Right lung (tissue), 10 donors: Measurements from ENCODE around the gene ZNF491. TPM values are rescaled to one million over a fixed set of nuclear protein-coding genes. Genes with fewer than 3 reads are reported as not detected.
"Not testable (repeated sequence)": the region's sequence is repeated elsewhere in the genome, so short reads cannot be mapped to it uniquely, and the experiment has no call there.

Experiments used
- DNase-seq, 2 donors: peaks; one replicate each; pipeline ENCODE4 v3.0.0-alpha.2; 2013
- long read RNA-seq, 8 donors: transcript quantifications; one replicate each; lab custom pipeline, GENCODE V29; 2026
- polyA plus RNA-seq, 5 donors: library from polyadenylated mRNA; unstranded; fragments of 120-200 nt; gene quantifications; one replicate each; pipeline versions ENCODE4 v1.2.1 to v1.2.3, GENCODE V29; 2013; ENCODE audit warnings: inconsistent platforms in 1 of 5, low replicate concordance in 1 of 5; ENCODE audit not compliant: insufficient read length in 5 of 5, insufficient read depth in 1 of 5

ZNF491 gene
- polyA plus RNA-seq: 10 to 100 TPM in 1 of 5 donors, 1 to 10 TPM in 4; 6.3 to 11.8 (median 8.3) TPM
- long read RNA-seq, donor 1, partial matches to known transcripts: 0 of 2 reads
- long read RNA-seq, donor 1, other reads (novel, unspliced or antisense): 0 of 2 reads
- long read RNA-seq, donor 2: 0 reads
- long read RNA-seq, donor 3, partial matches to known transcripts: 0 of 1 reads
- long read RNA-seq, donor 3, other reads (novel, unspliced or antisense): 0 of 1 reads
- long read RNA-seq, donor 4, partial matches to known transcripts: 0 of 1 reads
- long read RNA-seq, donor 4, other reads (novel, unspliced or antisense): 0 of 1 reads
- long read RNA-seq, donor 5, partial matches to known transcripts: 0 of 1 reads
- long read RNA-seq, donor 5, other reads (novel, unspliced or antisense): 0 of 1 reads
- long read RNA-seq, donor 6: 0 reads
- long read RNA-seq, donor 7, partial matches to known transcripts: 0 of 1 reads
- long read RNA-seq, donor 7, other reads (novel, unspliced or antisense): 0 of 1 reads
- long read RNA-seq, donor 8: 0 reads

GRCh38 chr19:11798391-11799330 is at the start of gene ZNF491:
Gene ZNF491, plus strand, starts transcription at chr19:11798523. Its CDS starts 7,431 bp downstream, at chr19:11805954.
- peak; percentile 91 for DNase-seq

DNA sequence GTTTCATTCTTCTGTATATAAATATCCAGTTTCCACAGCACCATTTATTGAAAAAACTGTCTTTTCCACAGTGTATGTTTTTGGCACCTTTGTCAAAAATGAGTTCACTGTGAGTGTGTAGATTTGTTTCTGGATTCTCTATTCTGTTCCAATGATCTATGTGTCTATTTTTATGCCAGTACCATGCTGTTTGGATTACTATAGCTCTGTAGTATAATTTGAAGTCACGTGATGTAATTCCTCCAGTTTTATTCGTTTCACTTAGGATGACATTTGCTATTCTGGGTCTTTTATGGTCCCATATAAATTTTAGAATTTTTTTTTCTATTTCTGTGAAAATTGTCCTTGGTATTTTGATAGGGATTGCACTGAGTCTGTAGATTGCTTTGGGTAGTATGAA is 48.6 kb upstream of the ZNF491 start:
- no peak for DNase-seq

- DNase-seq: no peak
Measured at GRCh38 chr19:11752244-11752736, 46.0 kb upstream of the ZNF491 start.

DNA sequence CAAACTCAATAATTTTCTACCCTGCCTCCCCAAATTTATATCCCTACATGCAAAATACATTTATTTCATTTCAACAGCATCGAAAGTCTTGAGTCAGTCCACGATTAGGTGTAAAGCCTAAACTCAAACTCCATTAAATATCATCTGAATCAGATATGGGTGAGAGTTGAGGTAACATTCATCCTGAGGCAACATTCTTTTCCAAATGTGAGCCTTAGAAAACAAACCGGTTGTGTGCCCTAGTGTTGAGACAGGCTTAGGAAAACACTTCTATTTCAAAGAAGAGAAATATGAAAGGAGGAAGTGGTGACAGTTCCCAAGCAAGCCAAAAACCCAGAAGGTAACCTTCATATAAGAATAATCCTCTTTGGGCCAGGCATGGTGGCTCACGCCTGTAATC is 43.7 kb upstream of the ZNF491 start:
- DNase-seq: no peak

- DNase-seq: no peak
Measured at GRCh38 chr19:11756965-11757364, 41.4 kb upstream of the ZNF491 start.

- no peak for DNase-seq
Measured at GRCh38 chr19:11759805-11760204, 38.5 kb upstream of the ZNF491 start.

- no peak for DNase-seq
Measured at GRCh38 chr19:11763117-11763516, 35.2 kb upstream of the ZNF491 start.

DNA sequence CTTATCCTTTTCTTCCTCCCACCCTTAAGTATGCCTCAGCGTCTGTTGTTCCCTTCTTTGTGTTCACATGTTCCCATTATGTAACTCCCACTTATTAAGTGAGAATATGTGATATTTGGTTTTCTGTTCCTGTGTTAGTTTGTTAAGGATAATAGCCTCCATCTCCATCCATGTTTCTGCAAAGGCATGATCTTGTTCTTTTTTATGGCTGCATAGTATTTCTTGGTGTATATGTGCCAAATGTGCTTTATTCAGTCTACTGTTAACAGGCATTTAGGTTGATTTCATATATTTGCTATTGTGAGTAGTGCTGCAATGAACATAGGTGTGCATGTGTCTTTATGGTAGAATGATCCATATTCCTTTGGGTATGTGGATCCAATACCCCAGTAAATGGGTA is 34.7 kb upstream of the ZNF491 start:
- DNase-seq: no peak

DNA sequence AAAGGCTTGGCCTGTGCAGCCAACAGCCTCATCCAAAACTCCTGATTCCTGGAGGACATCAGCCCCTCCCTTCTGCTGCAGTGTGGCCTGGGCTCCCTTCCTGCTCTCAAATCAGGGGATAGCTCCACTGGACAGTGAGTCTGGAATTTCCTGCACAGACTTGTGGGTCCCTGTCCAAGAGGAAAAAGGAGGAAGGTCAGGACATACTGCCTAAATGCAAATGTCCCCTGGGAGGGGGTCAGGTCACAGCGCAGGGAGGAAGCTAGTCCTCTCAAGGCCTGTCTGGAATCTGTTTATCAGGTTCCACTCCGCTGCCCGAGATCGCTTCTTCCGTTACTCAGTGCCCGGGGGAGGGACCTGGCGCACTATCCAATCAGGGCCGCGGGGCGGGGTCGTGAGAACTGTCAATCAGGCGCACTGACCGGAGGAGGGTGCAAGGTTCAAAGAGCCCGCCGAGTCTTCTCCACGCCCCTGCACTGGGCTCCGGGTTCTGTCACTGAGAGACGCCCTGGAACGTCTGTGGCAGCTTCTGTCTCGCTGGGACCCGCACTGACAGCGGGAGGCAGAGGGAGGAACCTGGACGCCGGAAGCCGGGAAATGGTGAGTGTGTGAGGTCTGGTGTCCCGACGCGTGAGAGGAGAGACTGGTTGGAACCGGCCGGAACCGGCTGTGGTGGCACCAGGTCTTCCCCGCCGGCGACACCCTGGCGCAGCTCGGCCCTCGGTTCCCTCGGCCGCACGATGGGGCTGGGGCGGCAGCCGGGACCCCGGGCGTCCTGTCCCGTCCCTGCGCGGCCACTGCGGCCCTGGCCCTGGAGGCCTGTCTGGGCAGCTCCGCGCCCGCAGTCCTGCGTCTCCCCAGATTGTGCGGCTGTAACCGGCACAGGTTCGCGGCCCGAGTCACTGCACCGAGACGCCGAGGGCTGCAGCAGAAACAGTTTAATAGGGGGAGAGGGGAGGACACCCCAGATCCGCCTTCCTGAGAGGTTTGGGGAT is 31.4 kb upstream of the ZNF491 start, which contains the start of gene ZNF441:
ZNF441 (plus strand) TSS at position 404 of the 995 bp plus-strand sequence; CDS start at position 598, 194 bp downstream.
- DNase-seq: peak; percentile 96

DNA sequence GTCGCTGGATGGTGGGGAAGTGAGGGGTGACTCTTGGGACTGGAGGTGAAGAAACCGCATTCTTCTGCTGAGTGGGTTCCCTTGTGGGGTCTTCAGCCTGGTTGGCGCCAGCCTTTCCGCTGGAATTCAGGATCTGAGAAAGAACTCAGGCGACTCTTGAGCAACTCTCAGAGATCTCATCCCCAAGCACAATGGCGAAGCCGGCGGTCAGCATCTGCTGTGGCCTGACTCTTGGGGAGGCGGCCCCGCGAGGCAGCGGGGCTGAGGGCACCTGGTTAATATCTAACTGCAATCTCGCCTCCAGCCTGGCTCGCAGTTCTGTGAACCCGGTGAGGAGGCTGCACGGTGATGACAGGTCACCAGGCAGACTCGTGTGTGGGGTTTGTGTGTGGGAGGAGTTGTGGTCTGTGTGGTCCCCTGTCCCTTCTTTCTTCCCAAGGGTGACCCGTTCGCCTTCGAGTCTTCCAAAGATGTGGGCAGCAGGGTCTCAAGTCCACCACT is 30.6 kb upstream of the ZNF491 start:
- peak; percentile 28 to 33 for DNase-seq

- no peak for DNase-seq
Measured at GRCh38 chr19:11769995-11770394, 28.3 kb upstream of the ZNF491 start.

- not testable (repeated sequence) for DNase-seq
Measured at GRCh38 chr19:11771520-11771919, 26.8 kb upstream of the ZNF491 start.

- not testable (repeated sequence) for DNase-seq
Measured at GRCh38 chr19:11776669-11777068, 21.7 kb upstream of the ZNF491 start.

DNA sequence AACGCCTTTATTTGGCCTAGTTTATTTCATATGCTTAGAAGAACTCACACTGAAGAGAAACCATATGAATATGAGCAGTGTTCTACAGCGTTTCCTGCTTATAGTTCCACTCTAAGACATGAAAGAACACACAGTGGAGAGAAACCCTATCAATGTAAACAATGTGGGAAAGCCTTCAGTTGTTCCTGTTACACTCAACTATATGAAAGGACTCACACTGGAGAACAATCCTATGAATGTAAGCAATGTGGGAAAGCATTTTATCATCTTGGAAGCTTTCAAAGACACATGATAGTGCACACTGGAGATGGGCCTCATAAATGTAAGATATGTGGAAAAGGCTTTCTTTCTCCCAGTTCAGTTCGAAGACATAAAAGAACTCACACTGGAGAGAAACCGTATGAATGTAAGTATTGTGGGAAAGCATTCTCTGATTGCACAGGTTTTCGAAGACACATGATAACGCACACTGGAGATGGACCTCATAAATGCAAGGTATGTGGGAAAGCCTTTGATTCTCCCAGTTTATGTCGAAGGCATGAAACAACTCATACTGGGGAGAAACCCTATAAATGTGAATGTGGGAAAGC is 17.8 kb upstream of the ZNF491 start:
- DNase-seq: no peak

GRCh38 chr19:11781295-11782057 is 16.8 kb upstream of the ZNF491 start:
- DNase-seq: no peak

- no peak for DNase-seq
Measured at GRCh38 chr19:11783767-11784166, 14.6 kb upstream of the ZNF491 start.

GRCh38 chr19:11784356-11784755 is 14.0 kb upstream of the ZNF491 start:
- no peak for DNase-seq

GRCh38 chr19:11787536-11787935 is 10.8 kb upstream of the ZNF491 start:
- DNase-seq: no peak

- no peak for DNase-seq
Measured at GRCh38 chr19:11792942-11793341, 5.4 kb upstream of the ZNF491 start.
